Germinal center (tissue), 1 donor: ENCODE data around the gene GALNT2.

Experiments
- DNase-seq: peaks from one replicate; pipeline ENCODE4 v3.0.0; 2012; ENCODE audit warnings: mixed read lengths, low spot score

GALNT2 gene

DNA sequence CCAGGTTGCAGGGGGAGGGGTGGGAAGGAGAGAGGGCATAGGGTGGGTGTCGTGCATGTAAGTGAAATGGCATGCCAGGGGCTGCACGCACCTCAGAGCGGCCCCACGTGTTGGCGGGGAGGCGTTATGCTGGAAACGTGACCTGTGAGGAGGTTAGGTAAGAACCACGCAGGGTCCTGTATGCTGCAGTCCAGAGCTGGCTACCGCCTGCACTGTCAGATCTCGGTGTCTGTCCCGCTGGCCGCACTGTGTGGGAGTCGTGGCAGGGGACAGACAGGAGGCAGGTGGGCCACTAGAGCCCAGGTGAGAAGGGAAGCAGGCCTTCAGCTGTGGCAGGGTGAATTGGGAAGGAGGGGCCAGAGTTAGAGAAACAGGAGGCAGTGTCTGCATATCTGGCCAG lies 79.7 kb downstream of the GALNT2 start:
- DNase-seq, result no peak

- no peak for DNase-seq
These were observed 80.5 kb downstream of the GALNT2 start for GRCh38 chr1:230147253-230148125.

GRCh38 chr1:230148126-230148652 lies 81.2 kb downstream of the GALNT2 start:
- no peak for DNase-seq

- DNase-seq, result no peak
These were observed 81.9 kb downstream of the GALNT2 start for GRCh38 chr1:230148768-230149469.

GRCh38 chr1:230149751-230150584 lies 82.9 kb downstream of the GALNT2 start:
- DNase-seq, result peak; percentile 61

DNA sequence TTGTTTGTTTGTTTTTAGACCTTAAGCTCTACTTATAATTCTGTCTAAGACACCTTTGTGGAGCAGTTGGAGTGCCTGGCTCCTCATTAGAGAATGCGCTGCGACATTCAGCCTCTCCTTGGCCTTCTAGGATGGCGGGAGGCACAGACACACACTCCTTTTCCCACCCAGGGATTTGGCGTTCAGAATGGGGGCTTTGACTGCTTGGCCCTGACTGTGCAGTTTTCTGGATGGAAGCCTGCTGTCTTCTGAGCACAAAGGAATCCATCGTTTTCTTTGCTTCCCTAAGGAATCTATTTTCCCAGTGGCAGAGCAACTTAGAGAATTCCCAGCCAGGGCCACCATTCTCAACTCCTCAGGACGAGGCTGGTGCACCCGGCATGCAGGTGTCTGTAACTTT lies 83.6 kb downstream of the GALNT2 start:
- no peak for DNase-seq

DNA sequence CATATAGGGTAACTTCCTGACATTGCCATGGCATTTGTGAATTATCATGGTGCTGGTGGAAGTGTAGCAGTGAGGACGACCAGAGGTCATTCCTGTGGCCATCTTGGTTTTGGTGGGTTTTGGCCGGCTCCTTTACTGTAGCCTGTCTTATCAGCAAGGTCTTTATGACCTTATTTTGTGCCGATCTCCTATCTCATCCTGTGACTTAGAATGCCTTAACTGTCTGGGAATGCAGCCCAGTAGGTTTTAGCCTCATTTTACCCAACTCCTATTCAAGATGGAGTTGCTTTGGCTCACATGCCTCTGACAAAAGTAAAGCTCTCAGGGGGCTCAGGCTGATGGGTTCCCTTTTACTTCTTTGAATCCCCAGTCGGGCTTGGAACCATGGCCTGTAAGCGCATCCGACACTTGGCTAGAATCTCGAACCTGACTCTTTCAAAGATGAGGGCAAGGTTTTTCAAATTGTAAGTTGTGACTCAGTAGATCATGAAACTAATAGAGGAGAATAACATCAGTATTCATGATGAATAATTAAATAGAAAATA lies 85.0 kb downstream of the GALNT2 start:
- no peak for DNase-seq

DNA sequence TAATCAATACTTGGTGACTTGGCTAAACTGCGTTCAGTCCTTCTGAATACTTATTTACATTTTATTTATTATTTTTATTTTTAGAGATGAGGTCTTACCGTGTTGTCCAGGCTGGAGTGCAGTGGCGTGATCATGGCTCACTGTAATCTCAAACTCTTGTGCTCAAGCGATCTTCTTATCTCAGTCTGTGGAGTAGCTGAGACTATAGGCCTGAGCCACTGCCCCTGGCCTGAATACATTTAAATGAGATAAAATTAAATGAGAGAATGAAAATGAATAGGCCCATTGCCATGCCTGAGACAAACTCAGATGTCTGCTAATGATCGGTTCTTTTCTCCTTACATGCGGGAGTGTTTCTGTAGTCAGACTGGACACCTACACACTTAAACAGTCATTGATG lies 86.0 kb downstream of the GALNT2 start:
- no peak for DNase-seq

GRCh38 chr1:230153641-230154296 lies 86.7 kb downstream of the GALNT2 start:
- no peak for DNase-seq

GRCh38 chr1:230155021-230155420 lies 88.0 kb downstream of the GALNT2 start:
- DNase-seq, result no peak

GRCh38 chr1:230156068-230156467 lies 89.0 kb downstream of the GALNT2 start:
- no peak for DNase-seq

DNA sequence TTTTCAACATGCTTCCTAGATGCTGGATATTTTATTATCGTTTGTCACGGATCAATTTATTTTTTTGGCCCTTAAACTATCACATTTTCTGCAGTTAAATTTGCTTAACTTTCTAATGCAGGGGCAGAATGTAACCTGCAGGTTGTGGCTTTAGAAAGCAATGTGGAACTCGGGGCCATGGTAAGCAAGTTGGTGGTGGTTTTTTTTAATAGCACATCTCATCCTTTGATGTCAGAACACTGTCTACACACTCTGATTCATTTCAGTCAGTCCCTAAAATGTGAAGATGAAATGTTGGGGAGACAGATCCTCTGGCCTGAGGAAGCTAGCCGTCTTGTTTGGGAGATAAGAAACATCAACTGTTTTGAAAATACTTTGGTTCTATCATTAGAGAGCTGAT lies 89.5 kb downstream of the GALNT2 start:
- no peak for DNase-seq

GRCh38 chr1:230157420-230158390 lies 90.7 kb downstream of the GALNT2 start:
- no peak for DNase-seq

DNA sequence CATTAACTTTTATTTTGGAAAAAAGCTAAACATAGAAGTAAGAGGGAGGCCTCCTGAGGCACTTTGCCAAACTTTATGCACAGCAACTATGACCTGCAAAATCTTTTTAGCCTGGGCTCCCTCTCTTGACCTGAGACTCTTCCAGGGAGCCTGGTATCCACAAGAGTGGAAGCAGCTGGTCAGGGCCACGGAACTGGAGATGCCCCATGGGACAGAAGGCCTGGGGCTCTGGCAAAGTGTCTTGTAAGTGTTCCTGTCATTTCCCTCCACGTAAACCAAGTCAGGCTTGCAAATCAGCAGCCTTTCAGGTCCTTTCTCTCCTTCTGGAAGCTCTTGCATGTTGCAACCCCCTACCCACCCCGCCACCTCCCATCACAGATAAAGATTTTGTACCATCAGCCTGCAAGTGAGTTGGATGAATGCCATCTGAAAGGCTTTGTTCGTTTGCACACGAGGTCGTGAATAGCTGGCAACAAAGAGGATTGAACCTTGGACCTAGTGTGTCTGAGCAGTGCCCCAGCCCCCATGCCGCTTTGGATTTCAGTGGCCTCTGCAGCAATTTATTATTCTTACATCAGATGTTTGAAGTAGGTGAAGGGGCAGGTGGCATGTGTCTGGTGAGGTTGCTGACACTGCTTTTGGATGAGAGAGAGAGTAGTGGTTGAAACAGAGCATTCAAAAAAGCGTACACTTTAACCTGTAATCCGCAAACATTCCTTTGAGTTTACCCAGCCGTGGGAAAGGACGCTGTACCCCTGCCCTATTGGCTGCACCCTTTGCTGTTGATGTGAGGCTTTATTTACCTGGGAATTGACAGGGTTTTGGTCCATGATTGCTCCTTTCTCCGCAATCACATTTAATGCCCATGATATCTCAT lies 91.6 kb downstream of the GALNT2 start:
- DNase-seq, result no peak

GRCh38 chr1:230159580-230159979 lies 92.5 kb downstream of the GALNT2 start:
- no peak for DNase-seq

DNA sequence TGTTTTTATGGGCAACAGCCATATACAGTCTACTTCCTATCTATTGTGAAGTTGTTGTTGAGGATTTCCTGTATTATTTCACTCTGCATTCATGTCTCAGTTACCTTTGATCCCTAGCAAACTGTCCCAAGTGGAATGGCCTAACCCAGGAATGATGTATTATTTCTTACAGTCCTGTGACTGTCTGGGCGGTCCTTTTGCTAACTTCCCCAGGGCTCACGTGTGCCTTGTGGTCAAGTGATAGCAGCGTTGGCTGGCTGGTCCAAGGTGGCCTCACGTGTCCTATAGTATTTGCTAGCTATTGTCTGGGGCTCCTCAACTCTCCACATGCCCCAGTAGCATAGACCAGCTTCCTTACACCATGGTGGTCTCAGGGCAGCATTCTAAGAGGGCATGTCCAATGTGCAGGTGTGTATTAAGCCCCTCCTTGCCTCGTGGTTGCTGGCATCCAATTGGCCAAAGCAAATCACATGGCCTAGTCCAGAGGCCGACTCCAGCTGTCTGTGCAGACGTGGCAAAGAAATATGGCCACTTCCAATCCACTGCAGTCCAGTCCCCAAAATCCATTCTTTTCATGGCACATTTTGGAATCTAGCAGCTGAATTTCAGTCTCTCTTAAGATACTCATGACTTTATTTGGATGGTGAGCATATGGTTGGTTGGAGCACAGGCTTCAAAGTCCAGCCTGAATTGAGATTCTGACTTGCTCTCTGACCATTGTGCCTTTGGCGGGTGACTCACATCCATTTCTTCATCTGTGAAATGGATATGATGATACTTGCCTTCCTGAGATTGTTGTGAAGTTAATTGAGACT lies 94.1 kb downstream of the GALNT2 start:
- DNase-seq, result no peak

DNA sequence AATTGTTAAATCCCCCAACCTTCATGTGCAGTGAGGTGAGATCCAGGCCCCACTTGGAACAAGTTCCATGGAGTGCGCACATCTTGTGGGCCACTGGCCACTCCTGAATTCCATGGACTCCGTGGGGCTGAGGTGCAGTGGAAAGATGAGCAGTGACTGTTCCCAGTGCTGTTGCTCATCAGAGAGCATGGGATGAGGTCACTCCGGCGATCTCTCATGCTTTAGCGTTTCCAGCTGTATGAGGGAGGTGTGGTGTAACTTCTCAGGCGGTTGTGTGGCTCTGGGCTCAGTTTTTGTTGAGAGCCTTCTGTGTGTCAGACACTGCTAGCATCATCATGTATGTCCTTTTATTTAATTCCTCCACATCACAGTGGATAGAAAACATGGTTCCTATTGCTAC lies 96.2 kb downstream of the GALNT2 start:
- no peak for DNase-seq

DNA sequence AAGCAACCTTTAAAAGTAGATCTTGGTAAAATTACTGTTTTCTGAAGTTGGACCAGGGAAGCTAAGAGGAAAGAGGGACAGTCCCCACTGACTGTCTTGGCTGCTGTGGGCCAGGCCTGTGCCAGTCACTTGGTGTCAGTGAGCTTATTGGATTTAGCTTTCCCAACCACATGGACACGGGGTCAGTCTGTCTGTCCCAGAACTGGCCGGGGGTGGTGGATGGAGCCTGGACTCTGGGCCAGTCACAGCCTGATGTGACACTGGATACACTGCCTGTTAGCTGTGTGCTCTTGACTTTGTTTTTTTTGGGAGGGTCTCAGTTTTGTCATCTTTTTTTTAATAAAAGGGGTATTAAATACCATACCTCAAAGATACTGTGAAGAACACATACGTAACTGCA lies 96.7 kb downstream of the GALNT2 start:
- DNase-seq, result no peak
